Chondrocyte (in vitro differentiated cells): ENCODE results near the gene DUSP9. TPM values are rescaled to one million over a fixed set of nuclear protein-coding genes. Genes with fewer than 3 reads are reported as not detected.
A peak's percentile ranks its signal among the peaks of the same experiment; 100 is the strongest.
"Not testable (repeated sequence)": the region's sequence is repeated elsewhere in the genome, so short reads cannot be mapped to it uniquely, and the experiment has no call there.

Experiments
- DNase-seq: peaks from one replicate; pipeline ENCODE4 v3.0.0; 2021; ENCODE audit warnings: mixed read lengths, low spot score
- H3K27ac Mint-ChIP-seq: one replicate; pipeline ENCODE4 v1.8.0; 2021; ENCODE audit warnings: mild to moderate bottlenecking, moderate library complexity, mixed read lengths; ENCODE audit not compliant: unreplicated experiment
- H3K27me3 Mint-ChIP-seq: 2 replicates; pipeline ENCODE4 v1.8.0; 2021; ENCODE audit warnings: low read depth, mixed read lengths
- H3K36me3 Mint-ChIP-seq: 2 replicates; pipeline ENCODE4 v1.8.0; 2021; ENCODE audit warnings: low read depth, mixed read lengths
- H3K4me1 Mint-ChIP-seq: 2 replicates; pipeline ENCODE4 v1.8.0; 2021; ENCODE audit warnings: low read depth, mild to moderate bottlenecking, mixed read lengths
- H3K4me3 Mint-ChIP-seq: one replicate; pipeline ENCODE4 v1.8.0; 2021; ENCODE audit warnings: mild to moderate bottlenecking, moderate library complexity, mixed read lengths; ENCODE audit not compliant: unreplicated experiment
- H3K9me3 Mint-ChIP-seq: 2 replicates; pipeline ENCODE4 v1.8.0; 2021; ENCODE audit warnings: low read depth, mixed read lengths
- total RNA-seq: library from RNA; stranded (reverse); gene quantifications from 3 replicates; pipeline ENCODE4 v1.2.1, GENCODE V29; 2021
- TF ChIP-seq, protein P1 (sequence below): fragments of 200-600 bp; sonication (generic); IDR thresholded peaks from 2 replicates; pipeline ENCODE4 v1.5.0; 2021; ENCODE audit warnings: antibody characterized with exemption, mild to moderate bottlenecking, moderate library complexity

The DUSP9 gene
- total RNA-seq, 1 donor from 2014 or later: not detected

DNA sequence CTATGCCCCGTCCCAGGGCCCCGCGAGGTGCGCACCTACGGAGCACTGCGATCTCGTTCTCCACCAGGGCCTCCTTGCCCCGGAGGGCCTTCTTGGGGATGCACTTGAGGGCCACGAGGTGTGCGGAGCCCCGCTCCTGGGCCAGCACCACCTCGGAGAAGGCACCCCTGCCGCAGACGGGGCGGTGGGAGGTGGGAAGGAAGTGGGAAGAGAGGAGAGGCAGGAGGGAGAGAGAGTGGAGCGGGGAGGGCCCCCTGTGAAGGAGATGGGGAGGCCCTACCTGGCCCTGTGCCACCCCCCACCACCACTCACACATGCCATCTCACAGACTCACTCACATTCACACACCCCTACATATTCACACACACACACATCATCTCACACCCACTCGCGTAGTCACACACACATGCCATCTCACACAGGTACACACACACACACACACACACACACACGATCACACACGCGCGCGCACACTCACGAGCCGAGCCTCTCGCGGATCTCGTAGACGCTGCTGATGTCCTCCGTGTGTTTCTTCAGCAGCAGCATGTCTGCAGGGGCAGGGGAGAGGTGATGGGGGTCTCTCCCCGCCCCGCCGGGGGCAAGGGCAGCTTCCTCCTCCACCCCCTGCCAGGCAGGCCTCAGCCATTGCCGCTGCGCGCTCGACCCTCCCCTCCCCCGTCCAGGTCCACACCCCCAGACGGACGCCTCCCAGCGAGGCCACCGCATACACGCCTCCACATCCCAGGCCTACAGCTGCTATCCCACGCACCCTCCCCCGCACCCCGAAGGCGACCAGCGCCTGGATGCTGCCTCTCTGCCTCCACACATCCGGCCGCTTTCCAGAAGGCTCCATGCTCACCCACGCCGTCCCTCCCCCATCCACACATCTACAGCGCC lies 25.8 kb downstream of the DUSP9 start:
- peak overlapping the region; percentile 41 for H3K4me3 Mint-ChIP-seq
- peaks cover 9% of the 10 kb centered on the region for H3K4me1 Mint-ChIP-seq
- DNase-seq: peak; percentile 90
- TF ChIP-seq, protein P1, sequence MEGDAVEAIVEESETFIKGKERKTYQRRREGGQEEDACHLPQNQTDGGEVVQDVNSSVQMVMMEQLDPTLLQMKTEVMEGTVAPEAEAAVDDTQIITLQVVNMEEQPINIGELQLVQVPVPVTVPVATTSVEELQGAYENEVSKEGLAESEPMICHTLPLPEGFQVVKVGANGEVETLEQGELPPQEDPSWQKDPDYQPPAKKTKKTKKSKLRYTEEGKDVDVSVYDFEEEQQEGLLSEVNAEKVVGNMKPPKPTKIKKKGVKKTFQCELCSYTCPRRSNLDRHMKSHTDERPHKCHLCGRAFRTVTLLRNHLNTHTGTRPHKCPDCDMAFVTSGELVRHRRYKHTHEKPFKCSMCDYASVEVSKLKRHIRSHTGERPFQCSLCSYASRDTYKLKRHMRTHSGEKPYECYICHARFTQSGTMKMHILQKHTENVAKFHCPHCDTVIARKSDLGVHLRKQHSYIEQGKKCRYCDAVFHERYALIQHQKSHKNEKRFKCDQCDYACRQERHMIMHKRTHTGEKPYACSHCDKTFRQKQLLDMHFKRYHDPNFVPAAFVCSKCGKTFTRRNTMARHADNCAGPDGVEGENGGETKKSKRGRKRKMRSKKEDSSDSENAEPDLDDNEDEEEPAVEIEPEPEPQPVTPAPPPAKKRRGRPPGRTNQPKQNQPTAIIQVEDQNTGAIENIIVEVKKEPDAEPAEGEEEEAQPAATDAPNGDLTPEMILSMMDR: no peak
- H3K36me3 Mint-ChIP-seq: peaks cover 2% of the 10 kb centered on the region
- H3K9me3 Mint-ChIP-seq: peaks cover 6% of the 10 kb centered on the region
- peaks cover 10% of the 10 kb centered on the region for H3K27me3 Mint-ChIP-seq
- H3K27ac Mint-ChIP-seq: no peak overlapping the region

DNA sequence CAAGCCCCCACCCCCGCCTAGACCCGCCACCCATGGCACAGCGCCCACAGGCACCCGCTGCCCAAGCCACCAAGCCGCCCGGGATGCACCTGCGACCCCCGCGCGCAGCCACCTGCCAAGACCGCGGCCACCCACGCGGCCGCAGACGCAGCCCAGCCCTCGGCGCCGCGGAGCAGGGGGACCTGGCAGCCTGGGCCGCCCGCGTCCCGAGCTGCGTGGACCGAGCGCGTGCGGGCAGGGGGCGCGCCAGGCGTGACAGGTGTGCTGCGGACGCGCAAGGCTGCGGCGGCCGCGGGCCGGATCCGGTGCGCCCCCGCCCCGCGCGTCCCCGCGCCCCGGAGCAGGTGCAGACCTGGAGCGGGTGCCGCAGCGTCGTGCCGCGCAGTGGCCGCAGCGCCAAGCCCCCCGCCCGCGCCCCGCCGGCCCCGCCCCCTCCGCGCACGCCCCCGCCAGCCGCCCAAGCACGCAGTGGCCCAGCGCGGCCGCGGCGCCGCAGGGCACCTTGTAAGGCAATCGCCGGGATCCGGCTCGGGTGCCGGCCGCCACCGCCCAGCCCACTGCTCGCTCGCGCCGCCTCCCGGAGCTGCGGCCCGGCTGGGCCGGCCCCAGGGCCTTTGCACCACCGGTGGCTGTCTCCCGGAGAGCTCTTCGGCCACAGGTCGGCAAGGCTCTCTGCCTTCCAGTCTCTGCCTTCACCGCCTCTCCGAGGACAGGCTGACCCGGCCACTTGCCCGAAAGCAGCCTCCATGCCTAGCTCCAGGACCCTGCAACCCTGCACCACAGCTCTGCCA lies 26.6 kb downstream of the DUSP9 start, which contains the start of gene PNCK:
TSS of gene PNCK (minus strand) at position 386 of the 791 bp plus-strand sequence. CDS start 737 bp downstream, outside the sequence.
- H3K4me1 Mint-ChIP-seq: peaks cover 6% of the 10 kb centered on the region
- no peak within 1 kb of the TSS for H3K27ac Mint-ChIP-seq

DNA sequence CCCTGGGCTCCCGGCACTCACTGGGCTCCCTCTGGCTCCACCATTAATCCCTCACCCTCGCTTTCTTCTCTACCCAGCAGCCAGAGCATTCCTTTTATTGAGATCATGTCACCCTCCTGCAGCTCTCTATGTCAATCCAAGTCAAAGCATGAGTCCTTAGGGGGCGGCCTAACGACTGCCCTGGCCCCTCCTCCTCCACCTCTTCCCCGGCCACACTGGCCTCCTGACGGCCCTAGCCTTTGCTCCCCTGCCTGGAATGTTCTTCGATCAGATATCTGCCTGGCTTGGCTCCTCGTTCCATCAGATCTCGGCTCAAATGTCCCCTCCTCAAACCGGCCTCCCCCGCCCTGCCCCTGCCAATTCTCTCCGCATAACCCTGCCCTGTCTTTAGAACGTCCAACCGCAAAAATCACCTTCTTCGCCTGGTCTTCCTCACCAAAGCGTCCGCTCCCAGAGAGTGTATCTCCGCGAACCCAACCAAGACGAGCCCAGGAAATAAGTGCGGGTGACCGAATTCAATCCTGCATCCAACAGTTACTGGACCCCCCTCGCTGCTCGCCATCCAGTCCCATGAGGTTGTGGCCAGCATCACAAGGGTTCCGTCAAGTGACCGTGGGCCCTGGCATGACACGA lies 27.3 kb downstream of the DUSP9 start:
- Mint-ChIP-seq H3K27me3 (peaks cover 12% of the 10 kb centered on the region), H3K36me3 (peaks cover 2% of the 10 kb centered on the region)

More for the DNA sequence above, 26.6 kb downstream of the DUSP9 start, which contains the start of gene PNCK:
- TF ChIP-seq, protein P1: no peak
- Mint-ChIP-seq H3K36me3 (peaks cover 2% of the 10 kb centered on the region), H3K9me3 (peaks cover 6% of the 10 kb centered on the region), H3K27me3 (peaks cover 9% of the 10 kb centered on the region), H3K4me3 (peak within 1 kb of the TSS; percentile 41)
- DNase-seq: peak; percentile 74

DNA sequence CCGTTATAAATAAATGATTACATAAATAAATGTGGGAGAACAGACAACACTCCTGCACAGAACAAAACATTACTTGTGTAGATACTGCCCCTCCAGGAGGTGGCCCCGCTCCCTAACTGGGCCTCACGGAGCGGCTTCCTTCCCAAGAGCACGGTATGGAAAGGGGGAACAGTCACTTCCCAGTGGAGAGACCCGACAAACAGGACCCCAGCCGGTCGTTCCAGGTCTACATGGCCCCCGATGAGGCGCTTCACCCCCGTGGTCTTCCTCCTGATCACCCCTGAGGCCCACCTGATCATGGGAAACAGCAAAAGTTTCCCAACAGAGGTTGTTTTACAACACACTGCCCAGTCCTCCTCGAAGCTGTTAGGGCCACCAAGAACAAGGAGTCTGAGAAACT lies 34.2 kb downstream of the DUSP9 start:
- H3K4me1 Mint-ChIP-seq: no peaks in the 10 kb centered on the region
- H3K36me3 Mint-ChIP-seq: peaks cover 2% of the 10 kb centered on the region
- H3K9me3 Mint-ChIP-seq: peaks cover 8% of the 10 kb centered on the region
- peak; percentile 57 for DNase-seq
- H3K4me3 Mint-ChIP-seq: no peak overlapping the region
- TF ChIP-seq, protein P1: no peak
- H3K27me3 Mint-ChIP-seq: peaks cover 3% of the 10 kb centered on the region
- H3K27ac Mint-ChIP-seq: no peak overlapping the region

More for the DNA sequence above, 27.3 kb downstream of the DUSP9 start:
- DNase-seq: peak; percentile 53
- H3K9me3 Mint-ChIP-seq: peaks cover 6% of the 10 kb centered on the region
- TF ChIP-seq, protein P1: no peak
- peaks cover 6% of the 10 kb centered on the region for H3K4me1 Mint-ChIP-seq
- peak overlapping the region; percentile 3 for H3K4me3 Mint-ChIP-seq
- H3K27ac Mint-ChIP-seq: no peak overlapping the region

DNA sequence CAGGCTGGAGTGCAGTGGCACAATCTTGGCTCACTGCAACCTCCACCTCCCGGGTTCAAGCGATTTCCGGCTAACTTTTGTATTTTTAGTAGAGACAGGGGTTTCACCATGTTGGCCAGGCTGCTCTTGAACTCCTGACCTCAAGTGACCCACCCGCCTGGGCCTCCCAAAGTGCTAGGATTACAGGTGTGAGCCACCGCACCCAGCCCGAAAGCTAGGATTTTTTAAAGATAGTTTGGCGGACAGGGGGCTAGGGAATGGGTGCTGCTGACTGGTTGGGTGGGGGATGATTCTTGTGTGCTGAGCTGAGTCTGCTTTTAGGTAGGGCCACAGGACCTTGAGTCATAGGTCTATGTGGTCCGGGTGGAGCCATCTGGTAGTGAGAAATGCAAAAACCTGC lies 36.5 kb downstream of the DUSP9 start:
- not testable (repeated sequence) for H3K9me3 Mint-ChIP-seq, H3K4me3 Mint-ChIP-seq, H3K36me3 Mint-ChIP-seq, H3K4me1 Mint-ChIP-seq, H3K27me3 Mint-ChIP-seq, H3K27ac Mint-ChIP-seq
- DNase-seq: peak; percentile 39
